CD1c-positive myeloid dendritic cell (primary cell): ENCODE data around the gene CBARP.
A peak's percentile ranks its signal among the peaks of the same experiment; 100 is the strongest.

Experiments
- DNase-seq: peaks from one replicate; pipeline ENCODE4 v3.0.0-alpha.2; 2016; ENCODE audit errors: extremely low spot score

CBARP gene

DNA sequence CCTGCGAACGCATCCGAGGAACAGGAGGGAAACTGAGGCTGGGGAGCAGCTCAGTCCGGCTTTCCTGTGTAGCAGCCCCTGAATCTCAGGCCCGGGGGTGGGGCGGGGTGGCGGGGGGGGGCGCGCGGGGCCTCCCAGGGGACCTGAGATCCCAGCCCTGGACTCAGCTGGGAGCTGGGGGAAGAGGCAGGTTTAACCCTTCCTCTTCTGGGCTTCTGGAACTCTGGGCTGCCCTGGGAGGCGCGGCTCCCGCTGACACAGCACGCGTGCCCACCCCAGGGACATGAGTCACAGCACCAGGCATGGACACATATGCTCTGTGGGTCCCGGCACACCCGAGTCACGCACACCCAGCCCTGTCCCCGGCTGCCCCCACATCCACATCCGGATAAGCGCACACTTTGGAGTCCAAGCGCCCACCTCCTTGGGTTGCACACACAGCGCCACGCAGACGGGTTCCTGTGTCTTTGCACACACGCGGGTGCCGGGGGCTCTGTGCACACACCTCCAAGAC is 27.9 kb upstream of the CBARP start:
- DNase-seq: peak; percentile 92

- DNase-seq: peak; percentile 62
These were observed 27.2 kb upstream of the CBARP start for GRCh38 chr19:1264801-1265614.

- no peak for DNase-seq
These were observed 25.4 kb upstream of the CBARP start for GRCh38 chr19:1263188-1263587.

GRCh38 chr19:1262623-1263123 is 24.9 kb upstream of the CBARP start:
- no peak for DNase-seq

DNA sequence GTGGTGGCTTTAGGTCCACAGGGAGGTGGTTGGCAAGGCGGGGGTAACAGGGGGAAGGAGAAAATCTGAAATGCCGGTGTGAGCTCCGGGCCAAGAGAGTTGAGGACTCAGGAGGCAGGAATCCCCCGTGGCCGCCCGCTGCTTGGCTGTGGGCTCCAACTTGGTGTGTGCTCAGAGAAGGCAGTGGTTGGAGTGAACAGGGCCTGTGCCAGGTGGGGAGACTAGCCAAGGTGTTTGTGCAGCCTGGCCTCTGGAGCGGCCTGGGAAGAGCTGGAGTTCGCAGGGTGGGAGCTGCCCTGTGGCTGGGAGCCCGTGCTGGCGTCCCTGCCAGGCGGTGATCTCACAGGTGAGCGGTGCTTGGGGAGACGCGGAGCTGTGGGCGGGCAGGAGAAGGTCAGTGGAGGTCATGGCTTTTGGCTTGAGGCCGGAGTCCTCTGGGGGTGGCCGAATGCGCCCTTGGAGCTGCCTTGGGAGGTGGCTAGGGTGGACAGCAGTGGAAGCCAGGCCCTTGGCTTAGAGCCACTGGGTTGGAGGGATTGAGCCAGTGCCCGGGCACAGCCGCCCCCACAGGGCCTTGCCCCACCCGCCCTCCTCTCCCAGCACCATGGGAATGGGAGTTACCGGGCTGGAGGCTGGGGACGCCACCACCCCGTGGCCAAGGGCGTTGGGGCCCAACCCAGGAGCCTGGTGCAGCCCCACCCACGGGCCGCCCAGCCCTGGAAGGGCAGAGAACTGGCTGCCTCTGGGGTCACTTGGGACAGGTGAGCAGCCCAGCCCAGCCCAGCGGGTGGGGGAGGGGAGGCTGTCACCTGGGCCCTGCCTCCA is 24.2 kb upstream of the CBARP start:
- peak; percentile 45 for DNase-seq

DNA sequence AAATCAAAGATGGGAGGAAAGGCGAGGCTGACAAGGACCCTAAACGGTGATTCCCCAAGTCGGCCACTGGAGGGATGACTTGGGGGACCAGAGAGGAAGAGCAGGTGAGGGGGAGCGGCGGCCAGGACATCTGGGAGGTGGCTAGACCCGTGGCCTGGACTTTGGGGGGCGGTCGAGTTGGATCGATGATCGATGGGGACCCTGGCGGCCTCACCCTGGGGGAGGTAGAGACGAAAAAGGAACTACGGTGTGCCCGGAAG is 23.7 kb upstream of the CBARP start:
- no peak for DNase-seq

GRCh38 chr19:1260749-1261537 is 23.1 kb upstream of the CBARP start:
- peak; percentile 99 for DNase-seq

DNA sequence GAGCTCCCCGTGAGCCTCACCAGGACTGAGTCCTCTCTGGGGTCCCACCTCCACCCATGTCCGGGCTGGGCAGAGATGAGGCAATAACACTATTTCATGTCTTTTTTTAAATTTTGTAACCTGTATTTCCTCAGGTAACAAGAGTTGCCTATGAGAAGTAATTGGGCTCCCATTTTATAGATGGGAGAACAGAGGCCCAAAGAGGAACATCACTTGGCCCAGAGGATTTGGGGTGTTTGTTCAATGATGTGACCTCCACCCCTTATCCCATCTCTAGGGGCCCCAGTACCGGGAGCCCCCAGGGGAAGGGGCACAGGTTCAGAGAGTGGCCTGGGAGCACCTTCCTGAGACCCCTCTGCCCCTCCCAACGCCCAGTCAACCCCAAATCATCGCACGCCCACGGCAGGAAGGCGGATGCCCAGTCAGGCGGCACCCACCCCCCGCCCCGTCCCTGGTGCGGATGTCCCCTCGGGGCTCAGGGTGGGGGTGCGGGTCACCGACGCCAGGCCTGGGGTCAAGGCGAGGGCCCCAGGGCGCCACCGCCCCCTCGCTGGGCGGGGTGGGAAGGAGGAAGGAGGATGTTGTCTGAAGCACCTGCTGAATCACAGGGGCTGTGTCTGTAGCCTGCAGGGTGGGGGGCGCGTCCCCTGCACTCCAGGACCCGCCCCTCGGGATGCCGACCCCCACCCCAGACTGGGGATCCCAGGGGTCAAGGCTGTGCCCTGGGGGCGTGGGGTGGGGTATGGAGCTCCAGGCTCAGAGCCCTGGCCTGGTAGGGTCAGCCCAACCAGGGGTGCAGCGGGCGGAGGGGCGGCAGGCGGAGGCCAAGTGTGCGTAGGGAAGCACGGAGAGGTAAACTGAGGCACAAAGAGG is 22.3 kb upstream of the CBARP start:
- peak; percentile 86 for DNase-seq

GRCh38 chr19:1259206-1259875 is 21.5 kb upstream of the CBARP start:
- peak; percentile 69 for DNase-seq

GRCh38 chr19:1258707-1259205 is 21.0 kb upstream of the CBARP start:
- no peak for DNase-seq

GRCh38 chr19:1258163-1258492 is 20.3 kb upstream of the CBARP start:
- DNase-seq: no peak

GRCh38 chr19:1257475-1258162 is 19.8 kb upstream of the CBARP start:
- DNase-seq: peak; percentile 47

DNA sequence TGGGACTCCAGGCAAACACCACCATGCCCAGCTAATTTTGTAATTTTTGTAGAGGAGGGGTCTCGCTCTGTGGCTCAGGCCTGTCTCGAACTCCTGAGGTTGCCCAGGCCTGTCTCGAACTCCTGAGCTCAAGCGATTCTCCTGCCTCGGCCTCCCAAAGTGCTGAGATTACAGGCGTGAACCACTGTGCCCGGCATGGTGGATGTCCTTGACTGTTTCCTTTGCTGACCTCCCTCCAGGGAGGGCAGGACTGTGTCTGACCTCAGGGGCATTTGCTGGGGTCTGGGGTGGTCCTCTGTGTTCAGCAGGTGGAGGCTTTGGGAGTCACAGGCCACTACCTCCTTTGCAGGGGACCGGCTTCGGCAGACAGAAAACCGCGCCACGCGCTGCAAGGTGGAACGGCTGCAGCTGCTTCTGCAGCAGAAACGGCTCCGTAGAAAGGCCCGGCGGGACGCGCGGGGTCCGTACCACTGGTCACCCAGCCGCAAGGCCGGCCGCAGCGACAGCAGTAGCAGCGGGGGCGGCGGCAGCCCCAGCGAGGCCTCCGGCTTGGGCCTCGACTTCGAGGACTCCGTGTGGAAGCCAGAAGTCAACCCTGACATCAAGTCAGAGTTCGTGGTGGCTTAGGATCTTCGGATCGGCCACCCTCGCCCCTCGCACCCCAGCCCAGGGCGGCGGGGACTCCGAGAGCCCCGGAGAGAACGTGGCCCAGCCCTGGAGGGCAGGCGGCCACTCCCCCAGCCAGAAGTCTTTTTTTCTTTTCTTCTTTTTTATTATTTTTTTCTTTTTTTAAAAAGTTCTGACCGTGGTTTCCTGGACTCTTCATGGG is 19.1 kb upstream of the CBARP start:
- no peak for DNase-seq

GRCh38 chr19:1255186-1256161 is 17.7 kb upstream of the CBARP start:
- no peak for DNase-seq

GRCh38 chr19:1254530-1255185 is 16.9 kb upstream of the CBARP start:
- DNase-seq: no peak

- peak; percentile 51 for DNase-seq
These were observed 16.3 kb upstream of the CBARP start for GRCh38 chr19:1254081-1254527.

- DNase-seq: no peak
These were observed 15.8 kb upstream of the CBARP start for GRCh38 chr19:1253514-1254080.
